HG03469 (cell line): Measurements from ENCODE around the gene GLCE.
"Not testable (repeated sequence)": the region's sequence is repeated elsewhere in the genome, so short reads cannot be mapped to it uniquely, and the experiment has no call there.

Source experiments
- ATAC-seq: cut with Tn5 transposase; IDR thresholded peaks from one replicate; pipeline ENCODE4 v1.9.1; 2021; ENCODE audit warnings: mild to moderate bottlenecking, moderate library complexity, moderate number of reproducible peaks; ENCODE audit not compliant: unreplicated experiment

The GLCE gene

GRCh38 chr15:69134791-69135190 lies 25.6 kb upstream of the GLCE start:
- ATAC-seq, result no peak

- ATAC-seq, result no peak
Observed at GRCh38 chr15:69135499-69135898, 24.9 kb upstream of the GLCE start.

GRCh38 chr15:69138963-69139362 lies 21.5 kb upstream of the GLCE start:
- ATAC-seq, result no peak

- no peak for ATAC-seq
Observed at GRCh38 chr15:69140306-69140705, 20.1 kb upstream of the GLCE start.

GRCh38 chr15:69141286-69141701 lies 19.1 kb upstream of the GLCE start:
- no peak for ATAC-seq

GRCh38 chr15:69141833-69142232 lies 18.6 kb upstream of the GLCE start:
- ATAC-seq, result no peak

- no peak for ATAC-seq
Observed at GRCh38 chr15:69143756-69144436, 16.5 kb upstream of the GLCE start.

GRCh38 chr15:69144530-69144929 lies 15.9 kb upstream of the GLCE start:
- ATAC-seq, result no peak

GRCh38 chr15:69145149-69145693 lies 15.2 kb upstream of the GLCE start:
- ATAC-seq, result no peak

- ATAC-seq, result no peak
Observed at GRCh38 chr15:69145694-69146492, 14.5 kb upstream of the GLCE start.

- no peak for ATAC-seq
Observed at GRCh38 chr15:69146724-69147435, 13.6 kb upstream of the GLCE start.

- no peak for ATAC-seq
Observed at GRCh38 chr15:69148465-69148864, 12.0 kb upstream of the GLCE start.

- no peak for ATAC-seq
Observed at GRCh38 chr15:69149163-69149562, 11.3 kb upstream of the GLCE start.

GRCh38 chr15:69149803-69150202 lies 10.6 kb upstream of the GLCE start:
- no peak for ATAC-seq

- ATAC-seq, result no peak
Observed at GRCh38 chr15:69150336-69150735, 10.1 kb upstream of the GLCE start.

GRCh38 chr15:69150841-69151240 lies 9.6 kb upstream of the GLCE start:
- no peak for ATAC-seq

GRCh38 chr15:69153046-69153445 lies 7.4 kb upstream of the GLCE start:
- ATAC-seq, result no peak

- not testable (repeated sequence) for ATAC-seq
Observed at GRCh38 chr15:69153587-69153986, 6.8 kb upstream of the GLCE start.

GRCh38 chr15:69154078-69154477 lies 6.4 kb upstream of the GLCE start:
- ATAC-seq, result no peak

GRCh38 chr15:69154684-69155083 lies 5.8 kb upstream of the GLCE start:
- ATAC-seq, result no peak

GRCh38 chr15:69156736-69157381 lies 3.6 kb upstream of the GLCE start:
- ATAC-seq, result no peak
